ENCODE measurements around the gene PLEKHA5.
"Not testable (repeated sequence)": the region's sequence is repeated elsewhere in the genome, so short reads cannot be mapped to it uniquely, and the experiment has no call there.

Gene PLEKHA5, protein sequence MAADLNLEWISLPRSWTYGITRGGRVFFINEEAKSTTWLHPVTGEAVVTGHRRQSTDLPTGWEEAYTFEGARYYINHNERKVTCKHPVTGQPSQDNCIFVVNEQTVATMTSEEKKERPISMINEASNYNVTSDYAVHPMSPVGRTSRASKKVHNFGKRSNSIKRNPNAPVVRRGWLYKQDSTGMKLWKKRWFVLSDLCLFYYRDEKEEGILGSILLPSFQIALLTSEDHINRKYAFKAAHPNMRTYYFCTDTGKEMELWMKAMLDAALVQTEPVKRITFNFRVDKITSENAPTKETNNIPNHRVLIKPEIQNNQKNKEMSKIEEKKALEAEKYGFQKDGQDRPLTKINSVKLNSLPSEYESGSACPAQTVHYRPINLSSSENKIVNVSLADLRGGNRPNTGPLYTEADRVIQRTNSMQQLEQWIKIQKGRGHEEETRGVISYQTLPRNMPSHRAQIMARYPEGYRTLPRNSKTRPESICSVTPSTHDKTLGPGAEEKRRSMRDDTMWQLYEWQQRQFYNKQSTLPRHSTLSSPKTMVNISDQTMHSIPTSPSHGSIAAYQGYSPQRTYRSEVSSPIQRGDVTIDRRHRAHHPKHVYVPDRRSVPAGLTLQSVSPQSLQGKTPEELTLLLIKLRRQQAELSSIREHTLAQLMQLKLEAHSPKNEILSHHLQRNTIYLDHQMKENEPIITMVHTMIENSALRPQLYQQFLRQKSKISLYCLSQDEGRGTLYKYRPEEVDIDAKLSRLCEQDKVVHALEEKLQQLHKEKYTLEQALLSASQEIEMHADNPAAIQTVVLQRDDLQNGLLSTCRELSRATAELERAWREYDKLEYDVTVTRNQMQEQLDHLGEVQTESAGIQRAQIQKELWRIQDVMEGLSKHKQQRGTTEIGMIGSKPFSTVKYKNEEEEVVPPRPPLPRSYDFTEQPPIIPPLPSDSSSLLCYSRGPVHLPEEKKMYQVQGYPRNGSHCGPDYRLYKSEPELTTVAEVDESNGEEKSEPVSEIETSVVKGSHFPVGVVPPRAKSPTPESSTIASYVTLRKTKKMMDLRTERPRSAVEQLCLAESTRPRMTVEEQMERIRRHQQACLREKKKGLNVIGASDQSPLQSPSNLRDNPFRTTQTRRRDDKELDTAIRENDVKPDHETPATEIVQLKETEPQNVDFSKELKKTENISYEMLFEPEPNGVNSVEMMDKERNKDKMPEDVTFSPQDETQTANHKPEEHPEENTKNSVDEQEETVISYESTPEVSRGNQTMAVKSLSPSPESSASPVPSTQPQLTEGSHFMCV

DNA sequence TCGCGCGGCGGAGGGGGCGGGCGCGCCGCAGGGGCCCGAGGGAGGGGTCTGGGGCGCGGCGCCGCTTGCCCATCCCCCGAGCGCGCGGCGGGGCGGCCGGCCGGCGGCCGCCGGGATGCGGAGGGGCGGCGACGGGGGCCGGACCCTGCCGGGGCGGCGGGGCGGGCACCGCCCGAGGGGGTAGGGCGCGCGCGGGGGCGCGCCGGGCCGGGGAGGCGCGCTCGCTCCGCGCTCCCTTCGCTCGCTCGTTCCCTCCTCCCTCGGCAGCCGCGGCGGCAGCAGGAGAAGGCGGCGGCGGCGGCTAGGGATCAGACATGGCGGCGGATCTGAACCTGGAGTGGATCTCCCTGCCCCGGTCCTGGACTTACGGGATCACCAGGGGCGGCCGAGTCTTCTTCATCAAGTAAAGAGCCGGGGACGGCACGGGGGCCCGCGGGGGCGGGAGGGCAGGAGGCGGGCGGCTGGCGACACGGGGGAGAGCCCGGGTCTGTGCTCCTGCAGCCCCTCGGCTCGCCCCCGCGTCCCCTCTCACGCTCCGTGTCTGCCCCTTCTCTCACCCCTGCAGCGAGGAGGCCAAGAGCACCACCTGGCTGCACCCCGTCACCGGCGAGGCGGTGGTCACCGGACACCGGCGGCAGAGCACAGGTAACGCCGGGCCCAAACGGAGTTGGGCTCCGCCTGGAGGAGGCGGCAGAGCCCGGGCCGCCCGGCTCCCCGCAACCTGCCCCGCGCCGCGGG, at the start of gene PLEKHA5:
Gene PLEKHA5 (plus strand): TSS at position 248 of the 738 bp plus-strand sequence. CDS start 67 bp downstream, at position 315.
- in situ Hi-C loops (cut with MboI; ENCODE audit: low sequenced_read_pairs): no loop called here

DNA sequence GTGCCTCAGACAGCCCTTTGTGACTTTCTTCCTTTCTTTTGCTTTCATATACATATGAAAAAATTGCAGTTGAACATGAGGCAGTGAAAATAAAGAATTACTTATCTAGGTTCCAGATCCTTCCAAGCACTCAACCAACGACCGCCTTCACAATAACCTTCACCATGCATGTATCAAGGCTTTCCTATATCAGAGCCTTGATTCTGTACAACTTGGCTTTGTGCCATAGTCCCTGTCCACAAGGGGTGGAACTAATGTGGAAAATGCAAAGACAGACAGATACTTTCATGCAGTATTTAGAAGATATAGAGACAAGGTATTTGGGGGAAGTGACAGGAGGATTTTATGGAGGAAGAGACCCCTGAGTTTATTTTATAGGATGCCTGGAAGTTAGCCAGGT, 48.6 kb upstream of the PLEKHA5 start:
- in situ Hi-C loops (cut with MboI; ENCODE audit: low sequenced_read_pairs): no loop called here

DNA sequence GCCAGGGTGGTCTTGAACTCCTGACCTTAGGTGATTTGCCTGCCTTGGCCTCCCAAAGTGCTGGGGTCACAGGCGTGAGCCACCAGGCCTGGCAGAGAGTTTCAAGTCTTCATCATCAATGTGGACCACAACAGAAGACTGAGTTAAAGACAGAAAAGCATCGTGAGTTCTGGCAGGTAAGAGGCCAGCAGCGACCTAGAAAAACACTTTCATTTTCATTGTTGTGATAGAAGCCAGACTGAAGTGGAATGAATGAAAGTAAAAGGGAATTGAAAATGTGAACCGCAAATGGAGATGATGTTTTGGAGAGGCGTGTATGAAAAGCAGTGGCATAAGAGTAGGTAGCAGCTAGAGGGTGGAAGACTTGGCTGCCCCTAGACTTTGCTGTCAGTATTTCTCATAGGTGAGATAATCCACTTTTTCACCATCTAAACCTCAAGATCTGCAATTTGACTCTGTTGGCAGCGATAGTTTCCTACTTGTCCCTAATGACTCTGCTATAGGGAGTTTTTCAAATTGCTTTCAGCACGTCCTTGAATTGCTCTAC, 47.1 kb upstream of the PLEKHA5 start:
- in situ Hi-C loops (cut with MboI; ENCODE audit: low sequenced_read_pairs): no loop called here

DNA sequence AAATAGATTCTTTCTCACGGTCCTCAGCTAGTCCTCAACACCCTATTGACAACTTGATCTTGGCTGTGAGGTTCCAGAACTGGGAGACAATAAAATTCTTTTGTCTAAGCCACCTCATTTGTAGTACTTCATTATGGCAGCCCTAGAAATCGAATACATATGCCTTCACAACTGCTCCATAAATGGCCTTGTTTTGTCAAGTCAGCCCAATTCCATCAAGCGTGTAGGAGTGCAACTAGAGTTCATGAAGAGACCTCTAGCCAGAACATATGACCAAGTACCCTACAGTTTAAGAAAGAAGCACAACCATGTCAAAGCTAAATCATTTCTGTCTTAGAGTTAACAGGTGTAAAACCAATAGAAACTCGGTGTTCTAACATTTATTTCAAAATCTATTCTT, 45.0 kb upstream of the PLEKHA5 start:
- in situ Hi-C loops (cut with MboI; ENCODE audit: low sequenced_read_pairs): no loop called here

DNA sequence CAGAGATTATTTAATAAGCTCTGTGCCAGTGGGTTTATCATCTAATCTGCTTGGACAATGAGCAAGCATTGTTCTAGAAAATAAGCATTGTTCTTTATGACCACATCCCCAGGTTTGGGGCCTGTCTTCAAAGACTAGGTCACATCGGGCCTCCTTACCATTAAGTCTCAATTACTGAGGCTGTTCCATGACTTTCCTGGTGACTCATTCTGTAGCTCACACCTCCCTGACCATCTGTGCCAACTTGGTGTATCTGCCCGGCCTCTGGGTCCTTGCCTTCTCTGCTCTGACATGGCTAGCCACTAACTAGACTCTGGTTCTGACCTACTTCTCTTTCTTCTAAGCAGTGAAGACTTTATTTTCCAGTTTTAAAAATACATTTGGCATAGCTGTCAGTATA, 44.4 kb upstream of the PLEKHA5 start:
- in situ Hi-C loops (cut with MboI; ENCODE audit: low sequenced_read_pairs): no loop called here

DNA sequence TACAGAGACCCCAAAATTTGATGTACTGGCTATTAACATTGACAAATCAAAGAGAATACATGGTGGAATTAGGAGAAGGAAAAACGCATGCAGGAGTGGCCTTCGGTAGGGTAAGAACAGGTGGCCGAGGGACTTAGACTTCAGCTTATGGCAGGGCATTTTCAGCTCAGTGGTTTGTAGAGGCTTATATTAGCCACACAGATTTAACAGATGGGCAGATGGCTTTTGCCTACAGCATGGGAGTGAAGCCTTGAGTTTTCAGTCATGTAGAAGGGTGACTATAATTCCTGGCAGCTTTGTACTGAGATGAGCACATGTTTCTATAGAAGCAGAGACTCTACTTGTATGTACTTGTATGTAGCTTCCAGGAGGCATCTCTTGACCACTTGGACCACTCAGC, 40.9 kb upstream of the PLEKHA5 start:
- in situ Hi-C loops (cut with MboI; ENCODE audit: low sequenced_read_pairs): no loop called here

DNA sequence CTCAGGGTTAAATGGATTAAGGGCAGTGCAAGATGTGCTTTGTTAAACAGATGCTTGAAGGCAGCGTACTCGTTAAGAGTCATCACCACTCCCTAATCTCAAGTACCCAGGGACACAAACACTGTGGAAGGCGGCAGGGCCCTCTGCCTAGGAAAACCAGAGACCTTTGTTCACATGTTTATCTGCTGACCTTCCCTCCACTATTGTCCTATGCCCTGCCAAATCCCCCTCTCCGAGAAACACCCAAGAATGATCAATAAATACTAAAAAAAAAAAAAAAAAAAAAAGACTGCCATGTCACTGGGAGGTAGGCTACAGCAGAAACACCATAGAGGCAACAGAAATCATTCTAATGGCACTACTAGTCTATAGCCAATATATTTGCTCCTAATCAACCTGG, 37.1 kb upstream of the PLEKHA5 start:
- in situ Hi-C loops (cut with MboI; ENCODE audit: low sequenced_read_pairs): not testable (repeated sequence)

DNA sequence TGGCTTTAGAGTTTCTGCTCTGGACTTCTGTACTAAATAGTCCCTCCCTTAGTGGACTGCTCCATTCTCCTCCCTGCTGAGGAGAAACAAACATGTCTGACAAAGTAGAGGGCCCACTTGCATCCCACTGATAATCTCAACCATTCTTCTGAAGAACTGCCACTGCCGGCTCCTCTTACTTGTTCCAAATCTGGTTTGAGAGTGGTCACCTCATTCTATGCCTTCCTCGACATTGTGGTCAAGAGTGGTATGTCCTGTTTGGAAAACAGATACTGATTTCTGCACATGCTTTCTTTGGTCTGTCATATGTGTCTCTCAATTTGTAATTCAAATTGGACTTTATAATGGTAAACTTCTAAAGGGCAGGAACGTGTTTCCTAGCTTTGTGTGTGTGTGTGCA, 36.3 kb upstream of the PLEKHA5 start:
- in situ Hi-C loops (cut with MboI; ENCODE audit: low sequenced_read_pairs): no loop called here

DNA sequence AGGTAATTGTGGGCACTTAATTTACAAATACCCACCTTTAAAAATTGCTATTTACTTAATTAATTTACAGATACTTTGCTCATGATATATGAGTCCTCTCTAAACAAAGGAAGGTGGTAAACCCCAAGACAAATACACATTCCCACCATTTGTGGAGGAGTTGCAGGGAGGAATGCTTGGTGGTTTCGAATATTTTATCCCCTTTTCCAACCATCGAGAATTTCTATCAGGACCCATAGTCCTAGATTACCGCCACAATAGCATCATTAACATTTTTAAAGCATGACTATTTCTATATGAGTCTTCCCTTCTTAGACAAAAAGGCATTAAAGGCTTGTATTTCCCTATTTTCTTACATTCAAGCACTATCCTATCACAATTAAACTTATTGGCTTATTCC, 34.2 kb upstream of the PLEKHA5 start:
- in situ Hi-C loops (cut with MboI; ENCODE audit: low sequenced_read_pairs): no loop called here

DNA sequence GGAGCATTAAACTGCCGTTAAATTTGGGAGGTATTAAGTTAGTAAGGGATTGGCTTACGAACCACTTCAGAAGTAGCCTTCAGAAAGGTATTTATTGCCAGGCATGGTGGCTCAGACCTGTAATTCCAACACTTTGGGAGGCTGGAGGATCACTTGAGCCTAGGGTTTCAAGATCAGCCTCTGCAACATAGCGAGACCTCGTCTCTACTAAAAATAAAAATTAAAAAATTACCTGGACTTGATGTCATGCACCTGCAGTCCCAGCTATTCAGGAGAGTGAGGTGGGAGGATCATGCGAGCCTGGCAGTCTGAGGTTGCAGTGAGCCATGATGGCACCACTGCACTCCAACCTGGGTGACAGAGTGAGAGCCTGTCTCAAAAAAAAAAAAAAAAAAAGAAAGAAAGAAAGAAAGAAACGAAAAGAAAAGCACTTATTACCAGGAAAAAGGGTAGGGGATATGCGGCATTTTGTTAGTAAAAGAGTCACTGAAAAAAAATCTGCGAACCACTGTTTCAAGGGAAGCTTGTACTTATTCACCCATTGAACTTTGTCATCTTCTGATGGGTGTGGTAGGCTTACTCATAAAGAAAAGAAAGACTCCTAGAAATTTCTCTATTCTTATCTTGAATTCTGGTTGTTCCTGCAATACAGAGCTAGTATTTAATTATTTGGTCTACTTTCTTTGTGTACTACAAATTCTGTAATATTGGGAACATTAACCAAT, 33.6 kb upstream of the PLEKHA5 start:
- in situ Hi-C loops (cut with MboI; ENCODE audit: low sequenced_read_pairs): no loop called here

DNA sequence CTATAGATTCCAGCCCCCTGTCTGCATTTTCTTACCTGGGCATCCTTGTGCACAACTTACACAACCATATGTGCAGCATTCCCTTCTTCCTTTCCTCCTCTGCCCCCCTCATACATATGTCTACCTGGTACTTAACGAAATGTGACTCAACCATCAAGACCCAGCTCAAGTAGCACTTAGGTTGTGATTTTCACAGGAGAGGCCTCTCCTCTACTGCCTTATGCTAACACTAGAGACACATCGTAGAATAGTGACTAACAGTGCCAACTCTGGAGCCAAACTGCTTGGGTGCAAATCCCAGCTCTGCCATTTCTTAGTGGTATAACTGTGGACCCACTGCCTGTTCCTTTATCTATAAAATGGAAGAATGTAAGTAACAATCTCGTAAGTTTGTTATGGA, 24.1 kb upstream of the PLEKHA5 start:
- in situ Hi-C loops (cut with MboI; ENCODE audit: low sequenced_read_pairs): no loop called here

DNA sequence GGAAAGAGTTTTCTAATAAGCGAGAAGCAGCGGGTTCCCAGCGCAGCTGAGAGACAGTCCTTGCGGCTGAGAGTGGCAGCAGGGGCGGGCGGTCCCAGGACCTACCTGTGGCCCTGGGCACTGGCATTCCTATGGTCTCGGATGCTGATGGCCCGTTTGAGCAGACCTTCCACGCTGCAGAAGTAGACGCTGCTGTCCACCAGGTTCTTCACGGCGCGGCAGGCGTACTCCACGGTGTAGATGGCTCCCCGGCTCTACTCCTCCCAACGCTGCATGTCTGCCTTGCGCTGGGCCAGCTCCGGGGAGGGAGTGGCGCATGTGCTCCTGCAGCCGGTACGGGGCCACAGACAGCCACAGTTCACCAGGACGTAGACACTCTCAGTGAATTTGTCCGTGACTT, 21.8 kb upstream of the PLEKHA5 start:
- in situ Hi-C loops (cut with MboI; ENCODE audit: low sequenced_read_pairs): no loop called here

DNA sequence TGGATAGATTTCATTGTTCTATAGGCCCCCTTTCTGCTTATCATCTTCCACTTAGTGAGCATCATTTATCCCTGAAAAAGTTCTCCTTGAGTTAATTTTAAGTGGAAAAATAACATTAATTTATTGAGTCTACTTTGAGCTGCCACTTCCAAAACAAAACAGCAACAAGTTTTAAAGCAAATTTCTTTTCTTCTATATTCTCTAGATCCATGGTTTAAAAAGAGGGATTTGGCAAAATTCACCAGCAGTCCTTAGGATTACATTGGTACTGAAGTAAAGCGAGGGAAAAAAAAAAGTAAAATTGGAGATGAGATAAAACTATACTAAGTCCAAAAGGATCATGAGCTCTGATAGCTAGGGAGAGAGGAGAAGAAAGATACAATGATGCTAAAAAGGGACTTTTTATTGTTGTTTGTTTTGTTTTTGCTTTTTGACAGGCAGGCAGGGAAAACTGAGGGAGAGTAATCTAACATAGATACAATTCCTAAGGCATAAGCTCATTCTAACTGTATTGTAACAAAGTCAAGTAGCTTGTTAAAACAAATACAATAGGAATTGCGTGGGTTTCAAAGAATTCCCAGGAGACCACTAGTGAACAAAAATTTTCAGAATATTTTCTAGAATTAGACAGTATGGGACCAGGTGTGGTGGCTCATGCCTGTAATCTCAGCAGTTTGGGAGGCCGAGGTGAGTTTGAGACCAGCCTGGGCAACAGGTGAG, 19.2 kb upstream of the PLEKHA5 start:
- in situ Hi-C loops (cut with MboI; ENCODE audit: low sequenced_read_pairs): no loop called here

DNA sequence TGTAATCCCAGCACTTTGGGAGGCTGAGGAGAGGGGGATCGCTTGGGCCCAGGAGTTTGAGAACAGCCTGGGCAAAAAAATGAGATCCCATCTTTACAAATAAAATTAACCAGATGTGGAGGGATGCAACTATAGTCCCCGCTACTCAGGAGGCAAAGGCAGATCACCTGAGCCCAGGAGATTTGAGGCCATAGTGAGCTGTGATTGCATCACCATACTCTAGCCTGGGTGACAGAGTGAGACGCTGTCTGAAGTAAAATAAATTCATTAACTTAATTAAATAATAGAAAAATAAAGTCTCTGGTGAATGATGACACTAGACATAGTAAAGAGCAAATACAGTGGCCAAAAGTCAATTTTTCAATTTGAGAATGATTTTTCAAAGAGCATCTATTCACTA, 16.1 kb upstream of the PLEKHA5 start:
- in situ Hi-C loops (cut with MboI; ENCODE audit: low sequenced_read_pairs): no loop called here

DNA sequence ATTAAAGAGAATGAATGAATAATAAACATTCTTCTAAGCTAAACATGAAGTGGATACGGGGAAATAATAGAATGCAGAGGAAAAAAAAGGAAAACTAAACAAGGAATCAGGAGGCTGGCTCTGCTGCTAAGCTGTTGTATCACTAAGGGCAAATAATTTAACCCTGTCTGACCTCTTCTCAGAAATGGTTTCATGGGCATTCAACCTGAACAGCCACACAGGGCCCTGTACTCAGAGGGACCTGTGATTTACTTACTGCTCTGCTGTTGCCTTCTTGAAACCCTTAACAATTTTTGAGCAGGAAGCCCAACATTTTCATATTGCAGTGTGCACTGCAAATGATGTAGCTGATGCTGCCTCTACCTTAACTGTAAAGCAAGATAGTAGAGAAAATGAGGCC, 14.2 kb upstream of the PLEKHA5 start:
- in situ Hi-C loops (cut with MboI; ENCODE audit: low sequenced_read_pairs): no loop called here

DNA sequence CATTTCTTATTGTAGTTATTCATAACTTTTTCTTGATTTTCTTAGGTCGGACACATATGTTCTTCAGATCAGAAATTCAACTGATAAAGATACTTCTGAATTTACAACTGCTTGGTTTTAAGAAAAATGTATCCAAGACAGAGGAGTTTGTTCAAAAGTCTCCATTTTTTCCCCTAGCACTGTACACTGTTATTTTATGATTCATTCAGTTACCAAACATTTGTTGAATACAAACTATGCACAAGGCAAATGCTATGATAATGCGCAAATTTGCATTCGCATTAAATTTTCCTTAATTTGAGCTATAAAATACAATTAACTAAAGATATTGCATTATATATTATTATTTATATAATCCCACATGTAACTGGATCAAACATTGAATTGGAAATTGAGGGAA, 10.1 kb upstream of the PLEKHA5 start:
- in situ Hi-C loops (cut with MboI; ENCODE audit: low sequenced_read_pairs): no loop called here

DNA sequence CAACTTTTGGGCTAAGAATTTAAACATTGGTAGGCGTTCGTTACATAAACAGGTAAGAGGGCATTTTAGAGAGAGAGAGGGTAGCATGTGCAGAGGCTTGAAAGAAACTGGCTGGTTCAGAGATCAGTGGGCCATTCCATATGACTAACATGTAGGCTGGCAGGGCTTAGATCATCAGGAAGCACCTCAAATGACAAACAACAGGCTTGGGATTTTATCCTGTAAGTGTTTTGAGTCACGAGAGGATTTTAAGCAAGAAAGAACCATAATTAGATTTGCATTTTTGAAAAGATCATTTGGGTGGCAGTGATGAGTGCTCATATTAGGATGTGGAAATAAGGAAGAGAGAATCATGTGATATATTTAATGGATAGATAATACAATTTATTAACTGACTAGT, 8.7 kb upstream of the PLEKHA5 start:
- in situ Hi-C loops (cut with MboI; ENCODE audit: low sequenced_read_pairs): no loop called here

DNA sequence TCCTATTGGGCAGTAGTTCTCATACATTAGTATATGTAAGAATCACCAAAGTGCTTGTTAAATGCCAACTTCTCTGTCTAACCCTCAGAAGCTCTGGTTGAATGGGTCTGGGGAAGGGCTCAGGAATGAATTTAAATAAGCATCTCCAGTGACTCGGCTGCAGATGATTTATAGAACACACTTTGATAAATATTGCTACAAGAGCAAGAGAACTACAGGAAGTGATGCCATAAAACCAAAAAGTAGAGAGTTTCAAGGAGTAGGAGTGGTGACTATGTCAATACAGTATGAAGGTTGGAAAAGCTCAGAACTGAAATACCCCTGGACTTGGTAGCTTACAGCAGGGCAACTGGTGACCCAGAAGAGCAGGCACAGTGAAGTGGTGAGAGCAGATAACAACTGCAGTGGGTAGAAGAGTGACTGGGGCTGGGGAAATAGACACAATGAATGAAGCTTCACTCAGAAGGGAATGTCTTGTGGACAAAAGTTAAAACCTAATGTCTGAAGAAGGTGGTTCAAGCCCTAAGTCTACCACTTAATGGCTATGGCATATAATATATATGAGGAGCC, 8.0 kb upstream of the PLEKHA5 start:
- in situ Hi-C loops (cut with MboI; ENCODE audit: low sequenced_read_pairs): no loop called here

DNA sequence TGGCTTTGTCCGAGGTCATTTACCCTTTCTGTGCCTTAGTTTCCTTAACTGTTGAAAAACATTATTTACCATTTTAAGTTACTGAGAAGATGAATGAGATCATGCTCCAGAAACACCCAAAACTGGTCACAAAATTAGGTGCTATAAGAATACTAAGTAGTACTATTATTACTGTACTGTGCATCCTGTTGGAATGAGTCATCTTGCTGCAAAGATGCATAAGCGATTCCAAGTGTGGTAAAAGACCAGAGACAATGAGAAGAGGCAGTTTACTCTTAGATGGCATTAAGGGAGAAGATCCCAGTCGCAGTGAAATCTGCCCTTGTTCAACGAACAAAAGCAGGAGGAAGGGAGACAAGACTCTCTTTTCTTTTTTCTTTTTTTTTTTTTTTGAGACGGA, 4.2 kb upstream of the PLEKHA5 start:
- in situ Hi-C loops (cut with MboI; ENCODE audit: low sequenced_read_pairs): no loop called here
